PC-3 (cell line): Measurements from ENCODE around the gene GAD2. TPM values are rescaled to one million over a fixed set of nuclear protein-coding genes. Genes with fewer than 3 reads are reported as not detected.

Source experiments
- ATAC-seq: fragments of 200-7000 bp; cut with Tn5 transposase; 2 replicates; pipeline ENCODE4 v1.9.1; 2020; ENCODE audit warnings: mild to moderate bottlenecking, moderate library complexity
- BruUV-seq: library from RNA; stranded (reverse); fragments of 400-500 nt; replicated peaks from 2 replicates; lab custom pipeline; 2021; lab: Mats Ljungman, UMichigan
- CTCF ChIA-PET: fragments of 300-600 bp; sonication (Branson Sonifier 250); formaldehyde crosslinking; loops from one replicate; lab custom pipeline; 2022; ENCODE audit warnings: antibody characterized with exemption; lab: Charles Lee
- POLR2A ChIA-PET: fragments of 300-600 bp; sonication (Branson Sonifier 250); formaldehyde crosslinking; loops from one replicate; lab custom pipeline; 2022; ENCODE audit warnings: antibody characterized with exemption; ENCODE audit not compliant: unreplicated experiment; lab: Charles Lee
- DNase-seq: peaks from one replicate; pipeline ENCODE4 v3.0.0-alpha.2; 2015
- H2AFZ ChIP-seq: fragments of 300-600 bp; sonication (generic); 2 replicates; pipeline ENCODE4 v1.6.0; 2016; ENCODE audit warnings: antibody characterized with exemption, low read length
- H3F3A ChIP-seq: fragments of 300-600 bp; sonication (generic); one replicate; pipeline ENCODE4 v1.6.0; 2017; ENCODE audit warnings: antibody characterized with exemption, low read length, control low read depth, mild to moderate bottlenecking; ENCODE audit not compliant: unreplicated experiment
- H3K27ac ChIP-seq: fragments of 300-600 bp; sonication (generic); 2 replicates; pipeline ENCODE4 v1.5.1; 2016; ENCODE audit warnings: mild to moderate bottlenecking, low read length
- H3K27me3 ChIP-seq: fragments of 300-600 bp; sonication (generic); 2 replicates; pipeline ENCODE4 v1.6.1; 2016; ENCODE audit warnings: low read length, mixed read lengths
- H3K36me3 ChIP-seq: fragments of 300-600 bp; sonication (generic); 2 replicates; pipeline ENCODE4 v1.6.1; 2016; ENCODE audit warnings: low read depth, mixed run types, low read length, mixed read lengths
- H3K4me1 ChIP-seq: fragments of 300-600 bp; sonication (generic); 2 replicates; pipeline ENCODE4 v1.5.1; 2016; ENCODE audit warnings: low read length; ENCODE audit not compliant: insufficient read depth
- H3K4me2 ChIP-seq: fragments of 300-600 bp; sonication (generic); 2 replicates; pipeline ENCODE4 v1.6.0; 2016; ENCODE audit warnings: low read length
- H3K4me3 ChIP-seq: fragments of 300-600 bp; sonication (generic); 2 replicates; pipeline ENCODE4 v1.5.1; 2016; ENCODE audit warnings: mild to moderate bottlenecking, low read length, mixed read lengths
- H3K79me2 ChIP-seq: fragments of 300-600 bp; sonication (generic); 2 replicates; pipeline ENCODE4 v1.6.1; 2017; ENCODE audit warnings: low read length, mixed read lengths
- H3K9ac ChIP-seq: fragments of 300-600 bp; sonication (generic); 2 replicates; pipeline ENCODE4 v1.6.0; 2016; ENCODE audit warnings: mild to moderate bottlenecking, low read length
- H3K9me2 ChIP-seq: fragments of 300-600 bp; sonication (generic); replicated peaks from 2 replicates; pipeline ENCODE4 v1.6.1; 2016; ENCODE audit warnings: mixed run types, low read length, mixed read lengths
- H3K9me3 ChIP-seq: fragments of 300-600 bp; sonication (generic); 2 replicates; pipeline ENCODE4 v1.6.1; 2016; ENCODE audit warnings: low read length, mixed read lengths
- H4K20me1 ChIP-seq: fragments of 300-600 bp; sonication (generic); 2 replicates; pipeline ENCODE4 v1.6.1; 2016; ENCODE audit warnings: low read length, mixed read lengths
- CTCF ChIP-seq: fragments of 300-600 bp; sonication (generic); conservative IDR thresholded peaks from 2 replicates; pipeline ENCODE4 v1.5.1; 2017; ENCODE audit warnings: antibody characterized with exemption, low read depth, mild to moderate bottlenecking, low read length
- EZH2 ChIP-seq: fragments of 300-600 bp; sonication (generic); IDR thresholded peaks from one replicate; pipeline ENCODE4 v1.6.1; 2017; ENCODE audit warnings: antibody characterized with exemption, mild to moderate bottlenecking, low read length; ENCODE audit not compliant: unreplicated experiment
- EZH2phosphoT487 ChIP-seq: fragments of 300-600 bp; sonication (generic); IDR thresholded peaks from 2 replicates; pipeline ENCODE4 v1.6.1; 2018; ENCODE audit warnings: mild to moderate bottlenecking, antibody characterized with exemption, low read length, borderline replicate concordance
- intact Hi-C: fragments of 100-400 bp; cut with micrococcal nuclease; formaldehyde crosslinking; loops from 2 replicates; pipeline ENCODE4 v1.9.0; 2023
- total RNA-seq: library from RNA; depleted of rRNA; stranded (reverse); fragments of >200 nt; gene quantifications from 2 replicates; pipeline ENCODE4 v1.2.3, GENCODE V29; 2014

Gene GAD2
- total RNA-seq, 1 experiment from 2014 or later = not detected

GRCh38 chr10:26214551-26215395, 1.8 kb upstream of the GAD2 start:
- no peak overlapping the region for H3K4me3 ChIP-seq
- peaks cover 19% of the 10 kb centered on the region for H3K27me3 ChIP-seq
- ChIA-PET POLR2A (no interaction called here), CTCF (no interaction called here)
- no peaks in the 10 kb centered on the region for H3K79me2 ChIP-seq
- no peak overlapping the region for H3K27ac ChIP-seq
- H3K36me3 ChIP-seq = no peaks in the 10 kb centered on the region
- TF ChIP-seq EZH2phosphoT487 (no peak), CTCF (no peak), EZH2 (no peak)
- no peak overlapping the region for H3K4me2 ChIP-seq
- no peaks in the 10 kb centered on the region for H3K9me3 ChIP-seq
- no peaks in the 10 kb centered on the region for H3K4me1 ChIP-seq
- H3K9ac ChIP-seq = no peak overlapping the region
- no peaks in the 10 kb centered on the region for H4K20me1 ChIP-seq
- intact Hi-C loops = no loop called here
- DNase-seq (no peak), ATAC-seq (no peak)
- no TSS peak for BruUV-seq
- H2AFZ ChIP-seq = no peak overlapping the region
- no peaks in the 10 kb centered on the region for H3K9me2 ChIP-seq
- H3F3A ChIP-seq = no peaks in the 10 kb centered on the region

- intact Hi-C loops = no loop called here
Observed at GRCh38 chr10:26215396-26215934, 1.1 kb upstream of the GAD2 start.

More at GRCh38 chr10:26215396-26215934, 1.1 kb upstream of the GAD2 start:
- no peaks in the 10 kb centered on the region for H3K9me2 ChIP-seq
- H3K4me1 ChIP-seq = no peaks in the 10 kb centered on the region
- no peak overlapping the region for H3K4me3 ChIP-seq
- no peak for TF ChIP-seq EZH2
- TF ChIP-seq CTCF = no peak
- TF ChIP-seq EZH2phosphoT487 = no peak
- ATAC-seq (no peak), DNase-seq (no peak)
- H2AFZ ChIP-seq = no peak overlapping the region
- H3K27me3 ChIP-seq = peaks cover 22% of the 10 kb centered on the region
- H3K36me3 ChIP-seq = no peaks in the 10 kb centered on the region
- H3K9ac ChIP-seq = no peak overlapping the region
- CTCF ChIA-PET = no interaction called here
- H3K27ac ChIP-seq = no peak overlapping the region
- no peaks in the 10 kb centered on the region for H4K20me1 ChIP-seq
- no peak overlapping the region for H3K4me2 ChIP-seq
- H3F3A ChIP-seq = no peaks in the 10 kb centered on the region
- BruUV-seq = no TSS peak
- no peaks in the 10 kb centered on the region for H3K79me2 ChIP-seq
- no peaks in the 10 kb centered on the region for H3K9me3 ChIP-seq
- POLR2A ChIA-PET = no interaction called here
